HL-60 (cell line): ENCODE data around the gene PDE8B.

Source experiments
- CTCF ChIP-seq: IDR thresholded peaks from one replicate; pipeline ENCODE4 v1.5.1; 2011; ENCODE audit warnings: low read length, control low read depth, inconsistent platforms; ENCODE audit not compliant: insufficient read depth
- GABPA ChIP-seq: IDR thresholded peaks from 2 replicates; pipeline ENCODE4 v1.6.1; 2012; ENCODE audit warnings: low read depth
- POLR2AphosphoS5 ChIP-seq: IDR thresholded peaks from 2 replicates; pipeline ENCODE4 v1.6.1; 2012; ENCODE audit warnings: low read depth
- TF ChIP-seq, protein P1 (sequence below): IDR thresholded peaks from 2 replicates; pipeline ENCODE4 v1.6.1; 2012; ENCODE audit warnings: low read depth; ENCODE audit not compliant: insufficient replicate concordance

- TF ChIP-seq POLR2AphosphoS5 (no peak), CTCF (no peak), GABPA (no peak)
- TF ChIP-seq, protein P1, sequence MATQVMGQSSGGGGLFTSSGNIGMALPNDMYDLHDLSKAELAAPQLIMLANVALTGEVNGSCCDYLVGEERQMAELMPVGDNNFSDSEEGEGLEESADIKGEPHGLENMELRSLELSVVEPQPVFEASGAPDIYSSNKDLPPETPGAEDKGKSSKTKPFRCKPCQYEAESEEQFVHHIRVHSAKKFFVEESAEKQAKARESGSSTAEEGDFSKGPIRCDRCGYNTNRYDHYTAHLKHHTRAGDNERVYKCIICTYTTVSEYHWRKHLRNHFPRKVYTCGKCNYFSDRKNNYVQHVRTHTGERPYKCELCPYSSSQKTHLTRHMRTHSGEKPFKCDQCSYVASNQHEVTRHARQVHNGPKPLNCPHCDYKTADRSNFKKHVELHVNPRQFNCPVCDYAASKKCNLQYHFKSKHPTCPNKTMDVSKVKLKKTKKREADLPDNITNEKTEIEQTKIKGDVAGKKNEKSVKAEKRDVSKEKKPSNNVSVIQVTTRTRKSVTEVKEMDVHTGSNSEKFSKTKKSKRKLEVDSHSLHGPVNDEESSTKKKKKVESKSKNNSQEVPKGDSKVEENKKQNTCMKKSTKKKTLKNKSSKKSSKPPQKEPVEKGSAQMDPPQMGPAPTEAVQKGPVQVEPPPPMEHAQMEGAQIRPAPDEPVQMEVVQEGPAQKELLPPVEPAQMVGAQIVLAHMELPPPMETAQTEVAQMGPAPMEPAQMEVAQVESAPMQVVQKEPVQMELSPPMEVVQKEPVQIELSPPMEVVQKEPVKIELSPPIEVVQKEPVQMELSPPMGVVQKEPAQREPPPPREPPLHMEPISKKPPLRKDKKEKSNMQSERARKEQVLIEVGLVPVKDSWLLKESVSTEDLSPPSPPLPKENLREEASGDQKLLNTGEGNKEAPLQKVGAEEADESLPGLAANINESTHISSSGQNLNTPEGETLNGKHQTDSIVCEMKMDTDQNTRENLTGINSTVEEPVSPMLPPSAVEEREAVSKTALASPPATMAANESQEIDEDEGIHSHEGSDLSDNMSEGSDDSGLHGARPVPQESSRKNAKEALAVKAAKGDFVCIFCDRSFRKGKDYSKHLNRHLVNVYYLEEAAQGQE = no peak
Measured at GRCh38 chr5:77431719-77432118, 221.2 kb downstream of the PDE8B start.
